ENCODE measurements around the gene TCF7L1. TPM values are rescaled to one million over a fixed set of nuclear protein-coding genes. Genes with fewer than 3 reads are reported as not detected.

The TCF7L1 gene
- polyA plus RNA-seq, 1 of the 3 experiments (the other 2 are of a cell fraction) = 3.7 TPM

- Histone ChIP-seq H3K9me2 (no peaks in the 10 kb centered on the region), H2AFZ (ENCODE audit: low read depth) (no peak overlapping the region), H3K4me1 (ENCODE audit: control insufficient read depth in 1 of 2, insufficient read depth in 2 of 2, low read depth in 1 of 2, low read length in 1 of 2) (no peaks in the 10 kb centered on the region), H3K27ac (ENCODE audit: low read depth in 2 of 2, low read length in 1 of 2) (no peak overlapping the region), H3K4me2 (no peak overlapping the region), H3K4me3 (ENCODE audit: low read depth in 2 of 2, low read length in 1 of 2) (no peak overlapping the region), H4K20me1 (ENCODE audit: insufficient read depth) (no peaks in the 10 kb centered on the region), H3K9ac (no peak overlapping the region), H3K79me2 (ENCODE audit: insufficient read depth) (no peaks in the 10 kb centered on the region), H3K36me3 (replicated peaks in 1 of 2; ENCODE audit: control insufficient read depth in 1 of 2, insufficient read depth in 2 of 2, low read length in 1 of 2) (no peaks in the 10 kb centered on the region), H3K9me3 (no peaks in the 10 kb centered on the region), H3F3A (replicated peaks; ENCODE audit: insufficient read depth) (peaks cover 3% of the 10 kb centered on the region), H3K27me3 (ENCODE audit: insufficient read depth) (no peaks in the 10 kb centered on the region)
- POLR2A ChIA-PET = no interaction called here
- TF ChIP-seq NFIC (IDR thresholded peaks at IDR 0.05; ENCODE audit: borderline replicate concordance) = no peak
- TF ChIP-seq USF2 (IDR thresholded peaks at IDR 0.05; ENCODE audit: borderline replicate concordance, low read depth, low read length) = no peak
- TF ChIP-seq RCOR1 (IDR thresholded peaks at IDR 0.05; ENCODE audit: low read length) = no peak
- no peak for TF ChIP-seq RAD21 (IDR thresholded peaks at IDR 0.05; ENCODE audit: low read length)
- TF ChIP-seq USF1 (IDR thresholded peaks at IDR 0.05; ENCODE audit: borderline replicate concordance, low read depth) = no peak
- WGBS (ENCODE audit: low lambda C conversion rate) = 57% methylated on average over 3 of the region's 3 CpGs
- DNase-seq = no peak
- CTCF ChIA-PET = interaction anchor here (0.6 to 1.3 kb wide), 4 partner anchors 16 to 1172 kb away, joined by 3 to 4 read pairs (median 4); no protein-coding TSS in a partner anchor
Observed at GRCh38 chr2:85116207-85116606, 17.0 kb upstream of the TCF7L1 start.

DNA sequence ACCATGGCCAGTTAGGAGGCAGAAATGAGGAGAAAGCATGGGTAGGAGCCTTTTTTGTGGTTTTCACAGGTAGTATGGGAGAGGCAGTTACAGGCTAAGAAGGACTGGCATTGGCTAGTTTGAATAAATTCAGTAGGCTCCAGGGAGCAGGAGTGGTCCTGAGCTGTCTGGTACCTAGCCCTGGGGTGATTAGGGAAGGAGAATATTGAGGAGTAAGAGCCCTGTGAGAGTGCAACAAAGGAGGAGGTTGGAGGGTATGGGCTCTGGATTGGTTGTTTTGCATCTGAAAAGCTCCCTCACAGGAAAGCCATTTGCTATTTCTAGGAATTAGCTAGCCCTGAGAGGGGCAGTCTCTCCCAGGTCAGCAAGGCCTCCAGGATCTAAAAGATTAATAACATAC is 13.3 kb upstream of the TCF7L1 start:
- Histone ChIP-seq H3F3A (replicated peaks; ENCODE audit: insufficient read depth) (no peaks in the 10 kb centered on the region), H3K36me3 (replicated peaks in 1 of 2; ENCODE audit: control insufficient read depth in 1 of 2, insufficient read depth in 2 of 2, low read length in 1 of 2) (no peaks in the 10 kb centered on the region), H3K4me1 (ENCODE audit: control insufficient read depth in 1 of 2, insufficient read depth in 2 of 2, low read depth in 1 of 2, low read length in 1 of 2) (no peaks in the 10 kb centered on the region), H3K9me2 (no peaks in the 10 kb centered on the region), H3K4me3 (ENCODE audit: low read depth in 2 of 2, low read length in 1 of 2) (no peak overlapping the region), H3K27ac (ENCODE audit: low read depth in 2 of 2, low read length in 1 of 2) (no peak overlapping the region), H3K9ac (no peak overlapping the region), H3K27me3 (ENCODE audit: insufficient read depth) (no peaks in the 10 kb centered on the region), H3K79me2 (ENCODE audit: insufficient read depth) (no peaks in the 10 kb centered on the region), H4K20me1 (ENCODE audit: insufficient read depth) (no peaks in the 10 kb centered on the region), H3K9me3 (no peaks in the 10 kb centered on the region), H3K4me2 (no peak overlapping the region), H2AFZ (ENCODE audit: low read depth) (no peak overlapping the region)
- DNase-seq = no peak
- no peak for TF ChIP-seq USF2 (IDR thresholded peaks at IDR 0.05; ENCODE audit: borderline replicate concordance, low read depth, low read length)
- TF ChIP-seq YY1 (IDR thresholded peaks at IDR 0.05; ENCODE audit: low read depth) = no peak
- TF ChIP-seq NRF1 (IDR thresholded peaks at IDR 0.05; ENCODE audit: low read depth, low read length) = no peak
- TF ChIP-seq RCOR1 (IDR thresholded peaks at IDR 0.05; ENCODE audit: low read length) = no peak
- TF ChIP-seq JUND (IDR thresholded peaks at IDR 0.05) = no peak
- no peak for TF ChIP-seq ZBTB33 (IDR thresholded peaks at IDR 0.05; ENCODE audit: borderline replicate concordance, low read depth)
- no peak for TF ChIP-seq GABPA (IDR thresholded peaks at IDR 0.05; ENCODE audit: low read depth)
- TF ChIP-seq, protein P1, sequence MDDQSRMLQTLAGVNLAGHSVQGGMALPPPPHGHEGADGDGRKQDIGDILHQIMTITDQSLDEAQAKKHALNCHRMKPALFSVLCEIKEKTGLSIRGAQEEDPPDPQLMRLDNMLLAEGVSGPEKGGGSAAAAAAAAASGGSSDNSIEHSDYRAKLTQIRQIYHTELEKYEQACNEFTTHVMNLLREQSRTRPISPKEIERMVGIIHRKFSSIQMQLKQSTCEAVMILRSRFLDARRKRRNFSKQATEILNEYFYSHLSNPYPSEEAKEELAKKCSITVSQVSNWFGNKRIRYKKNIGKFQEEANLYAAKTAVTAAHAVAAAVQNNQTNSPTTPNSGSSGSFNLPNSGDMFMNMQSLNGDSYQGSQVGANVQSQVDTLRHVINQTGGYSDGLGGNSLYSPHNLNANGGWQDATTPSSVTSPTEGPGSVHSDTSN (IDR thresholded peaks at IDR 0.05) = no peak
- no peak for TF ChIP-seq TCF12 (IDR thresholded peaks at IDR 0.05)
- TF ChIP-seq, protein P2, sequence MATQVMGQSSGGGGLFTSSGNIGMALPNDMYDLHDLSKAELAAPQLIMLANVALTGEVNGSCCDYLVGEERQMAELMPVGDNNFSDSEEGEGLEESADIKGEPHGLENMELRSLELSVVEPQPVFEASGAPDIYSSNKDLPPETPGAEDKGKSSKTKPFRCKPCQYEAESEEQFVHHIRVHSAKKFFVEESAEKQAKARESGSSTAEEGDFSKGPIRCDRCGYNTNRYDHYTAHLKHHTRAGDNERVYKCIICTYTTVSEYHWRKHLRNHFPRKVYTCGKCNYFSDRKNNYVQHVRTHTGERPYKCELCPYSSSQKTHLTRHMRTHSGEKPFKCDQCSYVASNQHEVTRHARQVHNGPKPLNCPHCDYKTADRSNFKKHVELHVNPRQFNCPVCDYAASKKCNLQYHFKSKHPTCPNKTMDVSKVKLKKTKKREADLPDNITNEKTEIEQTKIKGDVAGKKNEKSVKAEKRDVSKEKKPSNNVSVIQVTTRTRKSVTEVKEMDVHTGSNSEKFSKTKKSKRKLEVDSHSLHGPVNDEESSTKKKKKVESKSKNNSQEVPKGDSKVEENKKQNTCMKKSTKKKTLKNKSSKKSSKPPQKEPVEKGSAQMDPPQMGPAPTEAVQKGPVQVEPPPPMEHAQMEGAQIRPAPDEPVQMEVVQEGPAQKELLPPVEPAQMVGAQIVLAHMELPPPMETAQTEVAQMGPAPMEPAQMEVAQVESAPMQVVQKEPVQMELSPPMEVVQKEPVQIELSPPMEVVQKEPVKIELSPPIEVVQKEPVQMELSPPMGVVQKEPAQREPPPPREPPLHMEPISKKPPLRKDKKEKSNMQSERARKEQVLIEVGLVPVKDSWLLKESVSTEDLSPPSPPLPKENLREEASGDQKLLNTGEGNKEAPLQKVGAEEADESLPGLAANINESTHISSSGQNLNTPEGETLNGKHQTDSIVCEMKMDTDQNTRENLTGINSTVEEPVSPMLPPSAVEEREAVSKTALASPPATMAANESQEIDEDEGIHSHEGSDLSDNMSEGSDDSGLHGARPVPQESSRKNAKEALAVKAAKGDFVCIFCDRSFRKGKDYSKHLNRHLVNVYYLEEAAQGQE (IDR thresholded peaks at IDR 0.05; ENCODE audit: low read depth, low read length) = no peak
- no peak for TF ChIP-seq FOSL2 (IDR thresholded peaks at IDR 0.05; ENCODE audit: borderline replicate concordance, low read depth)
- POLR2A ChIA-PET = no interaction called here
- CTCF ChIA-PET = interaction anchor here (1.7 to 2.6 kb wide), 3 partner anchors 13 to 124 kb away, joined by 3 to 10 read pairs (median 5); partner anchors contain the start of gene TCF7L1

Measured in SK-N-SH (cell line).